GM10248 (cell line): Measurements from ENCODE around the gene HOXA6.

Experiments
- CTCF ChIA-PET: fragments of 300-600 bp; sonication (Branson Sonifier 250); formaldehyde crosslinking; extraction: SDS; loops from one replicate; lab custom pipeline; 2021; ENCODE audit warnings: antibody characterized with exemption; lab: Yijun Ruan, JAX
- POLR2A ChIA-PET: fragments of 350-650 bp; sonication (Branson Sonifier 250); formaldehyde crosslinking; extraction: SDS; loops from one replicate; lab custom pipeline; 2020; ENCODE audit warnings: antibody characterized with exemption; lab: Yijun Ruan, JAX
- DNase-seq: peaks from one replicate; pipeline ENCODE4 v3.0.0; 2012; ENCODE audit errors: extremely low spot score
- CTCF ChIP-seq: IDR thresholded peaks from 2 replicates; pipeline ENCODE4 v1.5.1; 2012; ENCODE audit warnings: mild to moderate bottlenecking, low read depth; ENCODE audit errors: extremely low read depth, missing control alignments, control extremely low read depth

The HOXA6 gene

DNA sequence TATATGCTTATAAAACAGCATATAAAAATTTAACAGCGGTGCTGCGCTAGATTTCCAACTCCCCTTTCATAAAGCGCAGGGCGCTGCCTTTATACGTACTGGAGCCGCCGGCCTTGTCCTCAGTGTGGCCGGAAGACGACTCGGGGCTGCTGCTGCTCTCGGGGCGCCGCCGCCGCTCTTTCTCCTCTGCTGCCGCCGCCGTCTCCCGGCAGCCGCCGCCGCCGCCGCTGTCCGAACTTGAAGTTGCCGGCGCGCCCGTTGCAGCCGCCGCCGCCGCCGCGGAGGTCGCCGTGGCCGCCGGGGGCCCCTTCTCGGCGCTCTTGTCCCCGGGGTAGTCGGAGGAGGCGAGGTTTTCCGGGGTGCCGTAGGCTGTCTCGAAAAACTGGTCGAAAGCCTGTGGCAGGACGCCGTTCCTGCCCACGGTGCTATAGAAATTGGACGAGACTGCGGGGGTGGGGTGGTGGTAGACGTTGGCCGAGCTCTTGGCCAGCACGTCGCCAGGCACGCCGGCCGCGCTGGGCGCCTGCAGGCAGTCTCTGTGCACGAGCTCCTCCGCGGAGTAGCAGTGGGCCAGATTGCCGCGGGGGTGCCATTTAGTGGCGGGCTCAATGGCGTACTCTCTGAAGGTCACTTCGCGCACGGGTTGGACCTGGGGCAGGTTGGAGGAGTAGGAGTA lies 36.9 kb upstream of the HOXA6 start:
- no peak for TF ChIP-seq CTCF
- ChIA-PET POLR2A (no interaction called here), CTCF (interaction anchor here (5.1 kb wide), 1 partner anchor 11 kb away, joined by 41 read pairs; no protein-coding TSS in a partner anchor)
- no peak for DNase-seq

DNA sequence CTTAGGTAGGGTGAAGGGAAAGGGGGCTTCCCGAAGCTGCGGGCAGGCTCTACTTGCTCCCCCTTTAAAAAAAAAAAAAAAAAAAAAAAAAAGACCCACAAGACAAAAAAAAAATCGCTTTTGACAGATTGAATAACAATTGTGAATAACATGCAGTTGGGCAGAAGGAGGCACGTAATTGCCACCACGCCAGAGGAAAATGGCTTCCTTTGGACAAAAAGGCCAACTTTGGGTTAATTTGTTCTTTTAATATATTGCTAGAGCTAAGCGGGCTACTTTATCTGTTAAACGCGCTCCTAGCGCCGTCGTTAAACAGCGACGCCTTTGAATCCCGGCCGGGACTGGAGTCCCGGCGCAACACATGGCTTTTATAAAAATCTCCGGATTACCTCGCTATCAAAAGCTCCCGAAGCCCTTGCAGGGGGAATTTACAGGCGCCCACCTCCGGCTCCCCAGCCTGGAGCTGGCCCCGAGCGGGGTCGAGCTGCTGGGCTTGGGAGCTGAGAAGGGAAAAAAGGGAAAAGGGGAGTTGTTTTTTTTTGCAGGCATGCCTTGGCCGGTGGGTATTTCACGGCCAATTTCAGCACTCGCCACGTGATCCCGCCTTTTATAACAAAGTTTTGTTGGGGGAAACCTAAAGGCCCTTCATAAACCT lies 36.2 kb upstream of the HOXA6 start:
- TF ChIP-seq CTCF, result no peak
- POLR2A ChIA-PET, result no interaction called here
- CTCF ChIA-PET, result interaction anchor here (1.1 to 5.1 kb wide), 2 partner anchors 12 to 23 kb away, joined by 5 to 41 read pairs; no protein-coding TSS in a partner anchor
- DNase-seq, result no peak

GRCh38 chr7:27182861-27183681 lies 35.5 kb upstream of the HOXA6 start:
- ChIA-PET POLR2A (no interaction called here), CTCF (interaction anchor here (1.1 to 5.1 kb wide), 3 partner anchors 12 to 24 kb away, joined by 5 to 41 read pairs (median 5); no protein-coding TSS in a partner anchor)
- no peak for DNase-seq
- no peak for TF ChIP-seq CTCF

DNA sequence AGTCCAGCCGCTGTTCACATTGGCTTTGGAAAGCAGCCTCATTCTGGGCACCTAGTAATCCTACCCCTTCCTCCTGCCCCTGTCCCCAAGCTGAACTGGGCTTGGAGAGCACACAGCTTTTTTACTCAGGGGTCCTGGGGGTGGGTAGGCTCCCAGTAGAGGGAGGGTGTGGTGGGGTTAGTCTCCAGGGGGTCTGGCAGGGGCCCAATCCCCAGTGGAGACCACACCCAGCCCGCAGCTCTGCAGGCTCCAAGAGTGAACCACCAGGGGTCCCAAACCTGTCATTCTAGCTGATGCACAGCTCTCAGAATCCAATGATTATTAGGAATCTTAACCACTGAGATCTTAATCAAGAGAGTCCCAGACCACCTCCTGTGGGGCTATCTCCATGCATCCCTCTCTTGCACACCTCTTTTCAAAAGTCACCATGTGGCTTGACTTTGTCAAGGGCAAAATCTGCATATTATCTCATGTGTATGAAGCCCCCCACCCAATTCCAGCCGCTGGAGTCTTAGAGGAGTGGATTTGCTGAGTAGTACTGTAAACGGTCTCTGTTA lies 34.8 kb upstream of the HOXA6 start:
- no peak for DNase-seq
- POLR2A ChIA-PET, result no interaction called here
- no peak for TF ChIP-seq CTCF
- CTCF ChIA-PET, result interaction anchor here (1.2 to 5.1 kb wide), 3 partner anchors 13 to 23 kb away, joined by 4 to 41 read pairs (median 5); no protein-coding TSS in a partner anchor

GRCh38 chr7:27181795-27182275 lies 34.3 kb upstream of the HOXA6 start:
- POLR2A ChIA-PET, result no interaction called here
- CTCF ChIA-PET, result interaction anchor here (1.2 to 1.7 kb wide), 2 partner anchors 14 to 23 kb away, joined by 4 to 5 read pairs; no protein-coding TSS in a partner anchor
- DNase-seq, result no peak

More at GRCh38 chr7:27181795-27182275, 34.3 kb upstream of the HOXA6 start:
- no peak for TF ChIP-seq CTCF
